Keratinocyte (primary cell): ENCODE measurements around the gene ZNF665. TPM values are rescaled to one million over a fixed set of nuclear protein-coding genes. Genes with fewer than 3 reads are reported as not detected.

ENCODE experiments used
- DNase-seq: peaks from one replicate; pipeline ENCODE4 v3.0.0-alpha.2; 2011; ENCODE audit warnings: low read depth, missing footprints, low spot score
- FAIRE-seq: peaks from 2 replicates; lab custom pipeline; 2011; peaks lifted over from hg19 to GRCh38; lab: Jason Lieb, UNC
- H2AFZ ChIP-seq: 2 replicates; pipeline ENCODE4 v1.6.0; 2012; ENCODE audit warnings: low read length, control low read depth, inconsistent platforms; ENCODE audit not compliant: control insufficient read depth
- H3K27ac ChIP-seq: 2 replicates; pipeline ENCODE4 v1.5.1; 2011; ENCODE audit warnings: low read length; ENCODE audit not compliant: control insufficient read depth, insufficient read depth
- H3K27me3 ChIP-seq: 3 replicates; pipeline ENCODE4 v1.6.0; 2011; ENCODE audit warnings: low read length; ENCODE audit not compliant: control insufficient read depth, insufficient read depth; ENCODE audit errors: extremely low read depth
- H3K36me3 ChIP-seq, 2 experiments: 2 replicates in 1 of 2; 3 replicates in 1 of 2; pipeline ENCODE4 v1.5.1; 2011; ENCODE audit warnings: low read length in 2 of 2, mild to moderate bottlenecking in 1 of 2; ENCODE audit not compliant: control insufficient read depth in 2 of 2, insufficient read depth in 2 of 2; ENCODE audit errors: extremely low read depth in 1 of 2
- H3K4me1 ChIP-seq: 3 replicates; pipeline ENCODE4 v1.5.1; 2011; ENCODE audit warnings: low read length; ENCODE audit not compliant: control insufficient read depth, insufficient read depth; ENCODE audit errors: extremely low read depth
- H3K4me2 ChIP-seq: 3 replicates; pipeline ENCODE4 v1.6.0; 2011; ENCODE audit warnings: low read depth, low read length; ENCODE audit not compliant: control insufficient read depth, insufficient read depth; ENCODE audit errors: extremely low read depth
- H3K4me3 ChIP-seq, 3 experiments: fragments of 200-600 bp in 1 of 3; sonication (generic) in 1 of 3; 2 replicates in 2 of 3; 3 replicates in 1 of 3; pipeline ENCODE4 v1.5.1; 2011 to 2016; ENCODE audit warnings: low read length in 3 of 3, mild to moderate bottlenecking in 3 of 3, control low read depth in 2 of 3, inconsistent platforms in 1 of 3, low read depth in 1 of 3, mixed read lengths in 1 of 3, mixed run types in 1 of 3, moderate library complexity in 1 of 3; ENCODE audit not compliant: control insufficient read depth in 2 of 3, insufficient read depth in 2 of 3; ENCODE audit errors: extremely low read depth in 1 of 3
- H3K79me2 ChIP-seq: 2 replicates; pipeline ENCODE4 v1.6.0; 2012; ENCODE audit warnings: low read length; ENCODE audit not compliant: control insufficient read depth, insufficient read depth
- H3K9ac ChIP-seq: 3 replicates; pipeline ENCODE4 v1.6.0; 2011; ENCODE audit warnings: low read length; ENCODE audit not compliant: control insufficient read depth, insufficient read depth; ENCODE audit errors: extremely low read depth
- H3K9me1 ChIP-seq: 3 replicates; pipeline ENCODE4 v1.6.0; 2011; ENCODE audit warnings: low read length; ENCODE audit not compliant: control insufficient read depth, insufficient read depth; ENCODE audit errors: extremely low read depth
- H3K9me3 ChIP-seq: 2 replicates; pipeline ENCODE4 v1.5.1; 2012; ENCODE audit warnings: low read depth, low read length; ENCODE audit not compliant: control insufficient read depth
- H4K20me1 ChIP-seq: 3 replicates; pipeline ENCODE4 v1.6.0; 2011; ENCODE audit warnings: low read length; ENCODE audit not compliant: control insufficient read depth, insufficient read depth; ENCODE audit errors: extremely low read depth
- EZH2 ChIP-seq: IDR thresholded peaks from one replicate; pipeline ENCODE4 v1.6.1; 2012; ENCODE audit warnings: inconsistent platforms, mild to moderate bottlenecking, low read length, moderate library complexity
- dilution Hi-C: fragments of 300-500 bp; cut with MboI; formaldehyde crosslinking; loops from one replicate; pipeline ENCODE4 v1.7.0; 2020; ENCODE audit warnings: low sequenced_read_pairs; ENCODE audit not compliant: extremely low pct_ligation_motif_present
- polyA plus RNA-seq, 5 experiments: library from polyadenylated mRNA; depleted of rRNA in 3 of 5; stranded (reverse) in 3 of 5; stranded (forward) in 1 of 5; unstranded in 1 of 5; fragments of >200 nt; gene quantifications; 1 replicate in 1 of 5; 2 replicates in 3 of 5; 3 replicates in 1 of 5; pipeline versions ENCODE4 v1.2.1 to v1.2.3, GENCODE V29; 2011 to 2012; ENCODE audit warnings: missing spikeins in 2 of 5, low read depth in 1 of 5, low replicate concordance in 1 of 5
- TF ChIP-seq, protein P1 (sequence below), 3 experiments: IDR thresholded peaks in 1 of 3; conservative IDR thresholded peaks in 1 of 3; optimal IDR thresholded peaks in 1 of 3; 2 replicates in 2 of 3; 3 replicates in 1 of 3; pipeline versions ENCODE3 to v1.5.1; 2011; ENCODE audit warnings: low read length in 3 of 3, mild to moderate bottlenecking in 3 of 3, moderate library complexity in 2 of 3, control low read depth in 1 of 3, inconsistent platforms in 1 of 3; ENCODE audit not compliant: insufficient read depth in 2 of 3; ENCODE audit errors: extremely low read depth in 1 of 3

Gene ZNF665
- polyA plus RNA-seq, 1 donor (not counting 4 experiments of a cell fraction or from before 2014, with no cell fraction given), result 2.7 TPM

DNA sequence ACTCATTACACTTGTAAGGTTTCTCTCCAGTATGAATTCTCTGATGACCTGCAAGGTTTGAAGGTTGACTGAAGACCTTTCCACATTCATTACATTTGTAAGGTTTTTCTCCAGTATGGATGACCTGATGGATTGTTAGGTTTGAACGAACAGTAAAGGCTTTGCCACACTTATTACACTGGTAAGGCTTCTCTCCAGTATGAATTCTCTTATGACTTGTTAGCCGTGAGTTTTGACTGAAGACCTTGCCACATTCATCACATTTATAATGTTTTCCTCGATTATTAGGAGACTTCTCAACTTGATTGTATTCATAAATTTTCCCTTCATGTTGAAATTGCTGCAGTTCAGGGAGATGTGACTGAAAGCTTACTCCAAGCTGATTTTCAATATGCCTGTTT is 27.5 kb downstream of the ZNF665 start:
- TF ChIP-seq, protein P1, sequence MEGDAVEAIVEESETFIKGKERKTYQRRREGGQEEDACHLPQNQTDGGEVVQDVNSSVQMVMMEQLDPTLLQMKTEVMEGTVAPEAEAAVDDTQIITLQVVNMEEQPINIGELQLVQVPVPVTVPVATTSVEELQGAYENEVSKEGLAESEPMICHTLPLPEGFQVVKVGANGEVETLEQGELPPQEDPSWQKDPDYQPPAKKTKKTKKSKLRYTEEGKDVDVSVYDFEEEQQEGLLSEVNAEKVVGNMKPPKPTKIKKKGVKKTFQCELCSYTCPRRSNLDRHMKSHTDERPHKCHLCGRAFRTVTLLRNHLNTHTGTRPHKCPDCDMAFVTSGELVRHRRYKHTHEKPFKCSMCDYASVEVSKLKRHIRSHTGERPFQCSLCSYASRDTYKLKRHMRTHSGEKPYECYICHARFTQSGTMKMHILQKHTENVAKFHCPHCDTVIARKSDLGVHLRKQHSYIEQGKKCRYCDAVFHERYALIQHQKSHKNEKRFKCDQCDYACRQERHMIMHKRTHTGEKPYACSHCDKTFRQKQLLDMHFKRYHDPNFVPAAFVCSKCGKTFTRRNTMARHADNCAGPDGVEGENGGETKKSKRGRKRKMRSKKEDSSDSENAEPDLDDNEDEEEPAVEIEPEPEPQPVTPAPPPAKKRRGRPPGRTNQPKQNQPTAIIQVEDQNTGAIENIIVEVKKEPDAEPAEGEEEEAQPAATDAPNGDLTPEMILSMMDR (optimal IDR thresholded peaks at IDR 0.05 in 1 of 3, IDR thresholded peaks at IDR 0.05 in 1 of 3, conservative IDR thresholded peaks at IDR 0.05 in 1 of 3; ENCODE audit: extremely low read depth in 1 of 3, insufficient read depth in 2 of 3, low read length in 3 of 3), result no peak
- TF ChIP-seq EZH2, result no peak
- no peak for FAIRE-seq

DNA sequence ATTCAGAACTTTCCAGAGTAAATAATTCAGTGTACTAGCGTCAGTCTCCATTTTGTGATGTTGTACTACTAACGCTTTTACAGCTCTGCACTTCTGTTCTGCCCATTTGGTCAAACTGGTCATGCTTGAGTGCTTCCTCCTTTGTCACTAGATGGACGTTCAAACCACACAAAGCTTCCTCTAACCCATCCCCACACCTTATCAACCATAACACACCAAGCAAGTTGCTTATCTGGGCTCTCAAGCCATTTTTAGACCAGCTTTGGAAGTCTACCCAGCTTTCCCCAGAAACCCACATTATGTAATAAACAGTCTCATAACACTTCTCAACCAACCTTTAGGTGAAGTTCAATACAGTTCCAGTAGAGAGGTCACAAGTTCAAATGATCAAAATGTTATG is 32.0 kb downstream of the ZNF665 start:
- peaks cover 7% of the 10 kb centered on the region for H3K9me3 ChIP-seq
- dilution Hi-C loops, result no loop called here
- no peak for FAIRE-seq

More for the DNA sequence above, 27.5 kb downstream of the ZNF665 start:
- H3K27ac ChIP-seq, result no peak overlapping the region
- H3K36me3 ChIP-seq, result peaks cover 0 to 2% of the 10 kb centered on the region in 2 experiments
- H2AFZ ChIP-seq, result no peak overlapping the region
- no peak for DNase-seq
- H4K20me1 ChIP-seq, result no peaks in the 10 kb centered on the region
- no peak overlapping the region for H3K4me2 ChIP-seq
- peaks cover 7% of the 10 kb centered on the region for H3K9me3 ChIP-seq
- no peaks in the 10 kb centered on the region for H3K4me1 ChIP-seq
- no peak overlapping the region for H3K9ac ChIP-seq
- no peaks in the 10 kb centered on the region for H3K79me2 ChIP-seq
- no peaks in the 10 kb centered on the region for H3K27me3 ChIP-seq
- dilution Hi-C loops, result no loop called here
- H3K4me3 ChIP-seq, result no peak overlapping the region
- no peaks in the 10 kb centered on the region for H3K9me1 ChIP-seq

More for the DNA sequence above, 32.0 kb downstream of the ZNF665 start:
- DNase-seq, result no peak
- Histone ChIP-seq H3K9me1 (no peaks in the 10 kb centered on the region), H3K36me3 (peaks cover 0 to 2% of the 10 kb centered on the region in 2 experiments), H3K27me3 (no peaks in the 10 kb centered on the region), H4K20me1 (no peaks in the 10 kb centered on the region), H3K9ac (no peak overlapping the region), H3K4me3 (no peak overlapping the region), H3K79me2 (no peaks in the 10 kb centered on the region), H3K4me1 (no peaks in the 10 kb centered on the region), H3K4me2 (no peak overlapping the region), H3K27ac (no peak overlapping the region), H2AFZ (no peak overlapping the region)
- no peak for TF ChIP-seq EZH2
- TF ChIP-seq, protein P1 (optimal IDR thresholded peaks at IDR 0.05 in 1 of 3, IDR thresholded peaks at IDR 0.05 in 1 of 3, conservative IDR thresholded peaks at IDR 0.05 in 1 of 3; ENCODE audit: extremely low read depth in 1 of 3, insufficient read depth in 2 of 3, low read length in 3 of 3), result no peak
